ENCODE measurements around the gene PDE6D.

DNA sequence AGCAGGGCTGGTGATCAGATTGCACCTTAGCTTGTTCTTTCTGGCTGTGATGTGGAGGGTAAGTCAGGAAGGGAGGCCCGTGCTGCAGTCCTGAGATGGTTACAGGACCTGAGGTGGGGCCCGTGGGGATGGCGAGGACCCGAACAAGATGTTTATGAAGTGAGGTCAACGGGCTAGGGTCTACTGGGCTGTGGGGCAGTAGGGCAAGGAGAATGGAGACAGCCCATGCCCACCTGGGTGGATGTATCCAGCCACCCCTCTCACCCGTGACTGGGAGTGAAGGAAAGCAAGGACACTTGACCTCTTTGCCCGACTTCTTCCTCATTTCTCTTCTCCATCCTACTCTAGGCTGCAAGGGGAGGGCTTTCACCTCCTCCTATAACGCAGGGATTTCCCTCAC is 54.8 kb downstream of the PDE6D start:
- TF ChIP-seq SP1 (IDR thresholded peaks at IDR 0.05) (no peak), SP1 (CRISPR knock-in tag; IDR thresholded peaks at IDR 0.05) (no peak)
- TF ChIP-seq, protein P1, sequence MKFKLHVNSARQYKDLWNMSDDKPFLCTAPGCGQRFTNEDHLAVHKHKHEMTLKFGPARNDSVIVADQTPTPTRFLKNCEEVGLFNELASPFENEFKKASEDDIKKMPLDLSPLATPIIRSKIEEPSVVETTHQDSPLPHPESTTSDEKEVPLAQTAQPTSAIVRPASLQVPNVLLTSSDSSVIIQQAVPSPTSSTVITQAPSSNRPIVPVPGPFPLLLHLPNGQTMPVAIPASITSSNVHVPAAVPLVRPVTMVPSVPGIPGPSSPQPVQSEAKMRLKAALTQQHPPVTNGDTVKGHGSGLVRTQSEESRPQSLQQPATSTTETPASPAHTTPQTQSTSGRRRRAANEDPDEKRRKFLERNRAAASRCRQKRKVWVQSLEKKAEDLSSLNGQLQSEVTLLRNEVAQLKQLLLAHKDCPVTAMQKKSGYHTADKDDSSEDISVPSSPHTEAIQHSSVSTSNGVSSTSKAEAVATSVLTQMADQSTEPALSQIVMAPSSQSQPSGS (CRISPR knock-in tag; IDR thresholded peaks at IDR 0.05), result no peak
